HCEC 1CT (cell line): ENCODE results near the gene NRCAM.

Experiments
- DNase-seq: peaks from one replicate; pipeline ENCODE4 v3.0.0-alpha.2; 2017

NRCAM gene

GRCh38 chr7:108145401-108145800 is 310.8 kb downstream of the NRCAM start:
- no peak for DNase-seq

GRCh38 chr7:108144931-108145330 is 311.3 kb downstream of the NRCAM start:
- no peak for DNase-seq

- no peak for DNase-seq
Measured at GRCh38 chr7:108143658-108144420, 312.4 kb downstream of the NRCAM start.

GRCh38 chr7:108142675-108143259 is 313.5 kb downstream of the NRCAM start:
- DNase-seq, result no peak

- no peak for DNase-seq
Measured at GRCh38 chr7:108142180-108142579, 314.1 kb downstream of the NRCAM start.

- DNase-seq, result no peak
Measured at GRCh38 chr7:108140671-108141070, 315.6 kb downstream of the NRCAM start.

- DNase-seq, result no peak
Measured at GRCh38 chr7:108138911-108139310, 317.3 kb downstream of the NRCAM start.

GRCh38 chr7:108137993-108138392 is 318.2 kb downstream of the NRCAM start:
- no peak for DNase-seq

GRCh38 chr7:108137040-108137439 is 319.2 kb downstream of the NRCAM start:
- no peak for DNase-seq

- no peak for DNase-seq
Measured at GRCh38 chr7:108136191-108136688, 320.0 kb downstream of the NRCAM start.

GRCh38 chr7:108135446-108136190 is 320.6 kb downstream of the NRCAM start:
- no peak for DNase-seq

- DNase-seq, result no peak
Measured at GRCh38 chr7:108134486-108134885, 321.8 kb downstream of the NRCAM start.

- DNase-seq, result no peak
Measured at GRCh38 chr7:108132551-108133265, 323.5 kb downstream of the NRCAM start.

- no peak for DNase-seq
Measured at GRCh38 chr7:108130261-108130660, 326.0 kb downstream of the NRCAM start, which contains the start of gene LAMB4. Gene LAMB4 (minus strand): TSS chr7:108130361. CDS start chr7:108123164, 7,197 bp downstream.

- no peak for DNase-seq
Measured at GRCh38 chr7:108129018-108129965, 326.9 kb downstream of the NRCAM start.

GRCh38 chr7:108128514-108128913 is 327.7 kb downstream of the NRCAM start:
- no peak for DNase-seq

- no peak for DNase-seq
Measured at GRCh38 chr7:108127461-108127860, 328.8 kb downstream of the NRCAM start.

- DNase-seq, result peak; percentile 16
Measured at GRCh38 chr7:108124820-108125219, 331.4 kb downstream of the NRCAM start.

- no peak for DNase-seq
Measured at GRCh38 chr7:108122181-108122580, 334.1 kb downstream of the NRCAM start.

GRCh38 chr7:108120933-108121332 is 335.3 kb downstream of the NRCAM start:
- no peak for DNase-seq

- no peak for DNase-seq
Measured at GRCh38 chr7:108120196-108120595, 336.0 kb downstream of the NRCAM start.

- DNase-seq, result no peak
Measured at GRCh38 chr7:108118959-108119358, 337.3 kb downstream of the NRCAM start.
